H54 (cell line): ENCODE results near the gene WHRN.

ENCODE experiments used
- DNase-seq: peaks from one replicate; pipeline ENCODE4 v3.0.0; 2011; ENCODE audit warnings: low spot score, mixed read lengths; ENCODE audit not compliant: insufficient read length
- FAIRE-seq: peaks from 3 replicates; lab custom pipeline; 2011; peaks lifted over from hg19 to GRCh38; lab: Jason Lieb, UNC
- POLR2A ChIP-seq: IDR thresholded peaks from 2 replicates; pipeline ENCODE4 v1.6.1; 2011; ENCODE audit warnings: low read depth, mild to moderate bottlenecking, low read length

The WHRN gene

GRCh38 chr9:114493521-114494184 is 11.6 kb downstream of the WHRN start:
- no peak for DNase-seq
- no peak for FAIRE-seq
- no peak for TF ChIP-seq POLR2A

GRCh38 chr9:114492991-114493390 is 12.3 kb downstream of the WHRN start:
- DNase-seq (no peak), FAIRE-seq (no peak)
- no peak for TF ChIP-seq POLR2A

GRCh38 chr9:114491430-114492003 is 13.8 kb downstream of the WHRN start:
- DNase-seq, result no peak
- TF ChIP-seq POLR2A, result no peak
- FAIRE-seq, result no peak

- FAIRE-seq (no peak), DNase-seq (no peak)
- no peak for TF ChIP-seq POLR2A
Measured at GRCh38 chr9:114489928-114490327, 15.3 kb downstream of the WHRN start.

- DNase-seq (no peak), FAIRE-seq (no peak)
- TF ChIP-seq POLR2A, result no peak
Measured at GRCh38 chr9:114488398-114489129, 16.7 kb downstream of the WHRN start.

- FAIRE-seq, result peak; percentile 97
- DNase-seq, result peak; percentile 65
- no peak for TF ChIP-seq POLR2A
Measured at GRCh38 chr9:114487607-114488300, 17.5 kb downstream of the WHRN start.

- FAIRE-seq, result peak; percentile 75
- DNase-seq, result no peak
- no peak for TF ChIP-seq POLR2A
Measured at GRCh38 chr9:114486205-114486963, 18.9 kb downstream of the WHRN start.

GRCh38 chr9:114484854-114485443 is 20.3 kb downstream of the WHRN start:
- TF ChIP-seq POLR2A, result no peak
- peak; percentile 98 for FAIRE-seq
- peak; percentile 79 for DNase-seq

GRCh38 chr9:114484215-114484853 is 20.9 kb downstream of the WHRN start:
- FAIRE-seq (no peak), DNase-seq (no peak)
- no peak for TF ChIP-seq POLR2A

DNA sequence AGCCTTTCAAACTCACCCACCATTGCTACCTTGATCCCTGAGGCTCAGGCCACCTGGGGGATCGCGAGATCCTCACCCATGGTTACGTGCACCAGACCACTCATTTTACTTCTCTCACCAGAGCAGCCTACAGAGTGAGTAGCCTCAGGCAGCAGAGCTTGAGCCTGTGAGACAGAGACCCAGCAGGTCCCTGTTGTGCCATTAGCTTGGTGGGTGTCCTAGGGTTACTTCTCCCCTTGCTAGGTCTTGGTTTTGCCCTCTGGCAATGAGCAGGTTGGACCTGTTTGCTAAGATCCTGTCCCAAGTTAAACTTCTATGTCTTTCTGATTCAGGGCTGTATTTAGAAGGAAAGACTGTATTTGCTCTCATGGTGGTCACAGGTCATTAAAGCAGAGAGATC is 21.8 kb downstream of the WHRN start:
- no peak for DNase-seq
- no peak for TF ChIP-seq POLR2A
- FAIRE-seq, result no peak

GRCh38 chr9:114482593-114482992 is 22.7 kb downstream of the WHRN start:
- no peak for DNase-seq
- FAIRE-seq, result no peak
- no peak for TF ChIP-seq POLR2A

GRCh38 chr9:114481789-114482188 is 23.5 kb downstream of the WHRN start:
- no peak for DNase-seq
- no peak for TF ChIP-seq POLR2A
- FAIRE-seq, result no peak
